ENCODE results near the gene RBFOX1. TPM values are rescaled to one million over a fixed set of nuclear protein-coding genes. Genes with fewer than 3 reads are reported as not detected.

RBFOX1 gene
- total and polyA plus RNA-seq, 11 donors: 13.4 to 68.1 (median 48.2) TPM

DNA sequence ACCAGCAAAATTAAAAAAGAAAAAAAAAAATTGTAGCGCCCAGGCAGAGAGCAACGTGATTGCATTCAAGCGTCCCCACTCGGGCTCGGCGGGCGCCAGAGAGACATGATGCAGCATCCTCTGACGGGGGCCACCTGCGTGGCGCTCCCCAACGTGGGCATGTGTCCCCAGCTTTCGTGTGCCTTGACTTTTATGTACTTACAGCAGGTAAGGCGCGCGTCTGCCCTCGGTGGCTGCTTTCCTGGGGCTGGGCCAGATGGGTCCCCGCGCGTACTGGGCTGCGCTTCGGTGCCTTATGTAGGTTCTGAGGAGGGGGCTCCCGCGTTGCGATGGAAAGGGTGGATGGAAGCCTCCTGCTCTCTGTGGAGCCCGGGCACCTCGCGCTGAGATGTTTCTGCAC, 28.4 kb upstream of the RBFOX1 start:
- Histone ChIP-seq H3K36me3 (no peaks in the 10 kb centered on the region), H3K27me3 (peaks cover 0 to 38% (median 3%) of the 10 kb centered on the region in 9 donors), H3K4me1 (peaks cover 0 to 16% (median 0%) of the 10 kb centered on the region in 12 donors), H3K9me3 (no peaks in the 10 kb centered on the region), H3K4me3 (peak overlapping the region in 10 of 12 donors; percentile 19 to 56 (median 44)), H3K27ac (no peak overlapping the region)
- 1 to 2% (median 1%) methylated on average over 25 to 27 of the region's 27 CpGs for WGBS, 4 donors
- DNase-seq (peak in 2 of 5 donors; percentile 24 to 49), ATAC-seq (peak in 2 of 4 donors; percentile 18 to 20)
- TF ChIP-seq CTCF (IDR thresholded peaks at IDR 0.05): no peak
- TF ChIP-seq POLR2A (IDR thresholded peaks at IDR 0.05): no peak
- intact Hi-C loops (cut with DNase I): loop anchor here in 1 of 10 donors (10.0 kb wide), 1 partner anchor 59 kb away; no protein-coding TSS in a partner anchor

- Histone ChIP-seq H3K9me3 (no peaks in the 10 kb centered on the region), H3K4me3 (no peak overlapping the region), H3K4me1 (peaks cover 0 to 16% (median 0%) of the 10 kb centered on the region in 12 donors), H3K27ac (no peak overlapping the region), H3K36me3 (no peaks in the 10 kb centered on the region), H3K27me3 (peaks cover 0 to 38% (median 3%) of the 10 kb centered on the region in 9 donors)
- TF ChIP-seq POLR2A (IDR thresholded peaks at IDR 0.05) (no peak), CTCF (IDR thresholded peaks at IDR 0.05) (no peak)
- no peak for DNase-seq
- ATAC-seq: no peak
- 17 to 31% (median 30%) methylated on average over 4 of the region's 4 CpGs for WGBS, 4 donors
- intact Hi-C loops (cut with DNase I): loop anchor here in 1 of 10 donors (10.0 kb wide), 1 partner anchor 60 kb away; no protein-coding TSS in a partner anchor
Measured at GRCh38 chr16:7304958-7305357, 27.7 kb upstream of the RBFOX1 start.

- DNase-seq (no peak), ATAC-seq (peak in 1 of 4 donors; percentile 50)
- intact Hi-C loops (cut with DNase I): no loop called here
- 46 to 57% (median 54%) methylated on average over 5 of the region's 5 CpGs for WGBS, 4 donors
- Histone ChIP-seq H3K4me3 (no peak overlapping the region), H3K36me3 (no peaks in the 10 kb centered on the region), H3K4me1 (no peaks in the 10 kb centered on the region), H3K27me3 (peaks cover 0 to 10% (median 0%) of the 10 kb centered on the region in 9 donors), H3K9me3 (no peaks in the 10 kb centered on the region), H3K27ac (no peak overlapping the region)
- TF ChIP-seq POLR2A (IDR thresholded peaks at IDR 0.05): no peak
- peak; percentile 26 to 57 (median 40) for TF ChIP-seq CTCF (IDR thresholded peaks at IDR 0.05)
Measured at GRCh38 chr16:7313170-7313569, 19.5 kb upstream of the RBFOX1 start.

DNA sequence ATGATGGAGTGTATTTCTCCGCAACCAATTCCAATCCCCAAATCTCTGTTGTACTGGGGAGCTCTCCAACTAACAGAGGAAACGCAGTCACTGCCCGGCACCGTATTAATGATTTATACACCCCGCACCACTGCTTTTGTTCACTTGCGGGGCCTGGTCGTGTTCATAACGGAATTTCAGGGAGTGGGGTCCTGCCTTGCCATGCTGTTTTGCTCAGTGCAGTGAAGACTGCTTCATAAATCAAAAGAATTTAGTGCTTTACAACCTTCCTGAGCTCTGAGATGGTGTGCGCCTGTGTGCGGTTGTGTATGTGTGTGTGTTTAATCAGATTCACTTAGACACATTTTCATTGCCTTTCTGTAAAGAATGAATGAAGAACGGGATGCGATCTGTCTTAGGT, 18.5 kb upstream of the RBFOX1 start:
- intact Hi-C loops (cut with DNase I): no loop called here
- TF ChIP-seq POLR2A (IDR thresholded peaks at IDR 0.05) (no peak), CTCF (IDR thresholded peaks at IDR 0.05) (no peak)
- H3K27me3 ChIP-seq: no peaks in the 10 kb centered on the region
- DNase-seq (no peak), ATAC-seq (no peak)
- no peaks in the 10 kb centered on the region for H3K36me3 ChIP-seq
- H3K4me3 ChIP-seq: no peak overlapping the region
- no peaks in the 10 kb centered on the region for H3K4me1 ChIP-seq
- H3K9me3 ChIP-seq: no peaks in the 10 kb centered on the region
- 71 to 80% (median 73%) methylated on average over 12 of the region's 12 CpGs for WGBS, 4 donors
- H3K27ac ChIP-seq: no peak overlapping the region

Data from heart left ventricle (tissue), 16 donors.